Esophagus muscularis mucosa (tissue), 4 donors: Measurements from ENCODE around the gene RPH3AL. TPM values are rescaled to one million over a fixed set of nuclear protein-coding genes. Genes with fewer than 3 reads are reported as not detected.

ENCODE experiments used
- DNase-seq: peaks from one replicate; pipeline ENCODE4 v3.0.0-alpha.2; 2017; ENCODE audit errors: extremely low spot score
- H3K27ac ChIP-seq, 4 donors: fragments of 200-600 bp; sonication (generic); replicated peaks in 1 of 4; 1 replicate in 3 of 4; 2 replicates in 1 of 4; pipeline ENCODE4 v1.5.1; 2016 to 2019; ENCODE audit warnings: mild to moderate bottlenecking in 1 of 4
- H3K27me3 ChIP-seq, 4 donors: fragments of 200-600 bp; sonication (generic); one replicate each; pipeline versions ENCODE4 v1.5.1 to v1.6.0; 2016 to 2019
- H3K36me3 ChIP-seq, 4 donors: fragments of 200-600 bp; sonication (generic); one replicate each; pipeline ENCODE4 v1.5.1; 2016 to 2019
- H3K4me1 ChIP-seq, 4 donors: fragments of 200-600 bp; sonication (generic); one replicate each; pipeline ENCODE4 v1.5.1; 2016 to 2019
- H3K4me3 ChIP-seq, 4 donors: fragments of 200-600 bp; sonication (generic); 1 replicate in 2 of 4; 2 replicates in 2 of 4; pipeline ENCODE4 v1.5.1; 2016 to 2019; ENCODE audit warnings: mild to moderate bottlenecking in 4 of 4, moderate library complexity in 1 of 4
- H3K9me3 ChIP-seq, 4 donors: fragments of 200-600 bp; sonication (generic); 1 replicate in 3 of 4; 2 replicates in 1 of 4; pipeline ENCODE4 v1.5.1; 2016 to 2019
- EP300 ChIP-seq: sonication (generic); formaldehyde crosslinking; IDR thresholded peaks from one replicate; pipeline ENCODE4 v1.6.1; 2017; ENCODE audit warnings: antibody characterized with exemption
- POLR2A ChIP-seq: fragments of 450-650 bp; IDR thresholded peaks from one replicate; pipeline ENCODE4 v1.6.1; 2017; ENCODE audit warnings: antibody characterized with exemption, moderate library complexity, mild to moderate bottlenecking, low read depth
- POLR2AphosphoS5 ChIP-seq, 2 donors: sonication (generic); formaldehyde crosslinking; IDR thresholded peaks; one replicate each; pipeline ENCODE4 v1.6.1; 2017; ENCODE audit warnings: antibody characterized with exemption in 2 of 2
- WGBS: methylation state at CpG from one replicate; pipeline ENCODE4 v1.1.5; 2018; 5-methylcytosine and 5-hydroxymethylcytosine counted together
- intact Hi-C: fragments of 100-400 bp; cut with DNase I; formaldehyde crosslinking; loops from one replicate; pipeline ENCODE4 v1.15.1; 2023
- total RNA-seq, 4 donors: library from RNA; depleted of rRNA; stranded (reverse); fragments of >200 nt; gene quantifications; one replicate each; pipeline versions ENCODE4 v1.1.0 to v1.2.1, GENCODE V29; 2016
- TF ChIP-seq, protein P1 (sequence below), 3 experiments: fragments of 200-600 bp in 2 of 3; fragments of 450-650 bp in 1 of 3; sonication (generic) in 2 of 3; IDR thresholded peaks; one replicate each; pipeline ENCODE4 v1.5.1; 2017 to 2019; ENCODE audit warnings: antibody characterized with exemption in 3 of 3, mild to moderate bottlenecking in 2 of 3, moderate library complexity in 1 of 3

Gene RPH3AL
- total RNA-seq, 4 donors from 2014 or later: 8.7 to 21.0 (median 14.8) TPM

DNA sequence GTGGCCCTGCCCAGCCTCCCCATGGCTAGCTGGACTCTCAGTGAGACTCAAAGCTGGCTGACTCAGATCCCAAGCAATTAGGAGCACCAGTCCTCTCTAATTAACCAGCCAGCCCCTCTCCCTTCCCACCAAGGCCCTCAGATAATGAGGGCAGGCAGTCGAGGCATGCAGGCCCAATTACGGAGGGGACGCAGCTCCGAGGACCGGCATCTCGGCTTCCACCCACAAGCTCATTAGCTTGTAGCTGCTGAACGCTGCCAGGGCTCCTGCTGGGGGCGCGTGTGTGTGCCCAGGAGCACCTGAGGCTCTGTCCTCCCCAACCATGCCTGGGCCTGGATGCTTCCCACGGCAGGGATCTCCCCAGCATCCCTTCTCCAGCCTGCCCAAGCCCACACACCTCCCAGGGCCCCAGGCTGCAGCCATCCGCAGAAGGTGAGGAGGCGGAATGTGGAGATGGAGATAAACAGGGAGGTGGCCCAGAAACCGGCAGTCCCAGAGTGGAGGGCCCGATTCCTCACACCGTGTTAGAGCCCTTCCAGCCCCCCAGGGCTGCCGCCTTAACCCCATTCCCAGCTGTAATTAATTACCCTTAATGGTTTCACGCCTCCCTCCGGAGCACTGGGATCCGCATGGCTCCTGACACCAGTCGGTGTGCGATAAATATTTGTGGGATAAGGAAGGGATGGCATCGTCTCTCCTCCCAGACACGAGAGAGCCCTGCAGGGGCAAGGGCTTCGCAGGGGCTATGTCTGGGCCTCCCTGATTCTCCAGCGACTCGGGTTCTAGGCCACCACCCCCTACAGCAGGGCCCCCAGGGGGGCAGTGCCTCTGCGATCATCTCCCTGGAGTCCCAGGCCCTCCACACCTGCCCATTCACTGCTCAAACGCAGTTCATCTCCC lies 42.2 kb downstream of the RPH3AL start:
- TF ChIP-seq EP300 (no peak), POLR2AphosphoS5 (IDR thresholded peaks at IDR 0.05) (no peak)
- TF ChIP-seq, protein P1, sequence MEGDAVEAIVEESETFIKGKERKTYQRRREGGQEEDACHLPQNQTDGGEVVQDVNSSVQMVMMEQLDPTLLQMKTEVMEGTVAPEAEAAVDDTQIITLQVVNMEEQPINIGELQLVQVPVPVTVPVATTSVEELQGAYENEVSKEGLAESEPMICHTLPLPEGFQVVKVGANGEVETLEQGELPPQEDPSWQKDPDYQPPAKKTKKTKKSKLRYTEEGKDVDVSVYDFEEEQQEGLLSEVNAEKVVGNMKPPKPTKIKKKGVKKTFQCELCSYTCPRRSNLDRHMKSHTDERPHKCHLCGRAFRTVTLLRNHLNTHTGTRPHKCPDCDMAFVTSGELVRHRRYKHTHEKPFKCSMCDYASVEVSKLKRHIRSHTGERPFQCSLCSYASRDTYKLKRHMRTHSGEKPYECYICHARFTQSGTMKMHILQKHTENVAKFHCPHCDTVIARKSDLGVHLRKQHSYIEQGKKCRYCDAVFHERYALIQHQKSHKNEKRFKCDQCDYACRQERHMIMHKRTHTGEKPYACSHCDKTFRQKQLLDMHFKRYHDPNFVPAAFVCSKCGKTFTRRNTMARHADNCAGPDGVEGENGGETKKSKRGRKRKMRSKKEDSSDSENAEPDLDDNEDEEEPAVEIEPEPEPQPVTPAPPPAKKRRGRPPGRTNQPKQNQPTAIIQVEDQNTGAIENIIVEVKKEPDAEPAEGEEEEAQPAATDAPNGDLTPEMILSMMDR (IDR thresholded peaks at IDR 0.05): no peak
- Histone ChIP-seq H3K36me3 (no peaks in the 10 kb centered on the region), H3K9me3 (no peaks in the 10 kb centered on the region), H3K27ac (no peak overlapping the region), H3K27me3 (no peaks in the 10 kb centered on the region), H3K4me1 (peaks cover 0 to 11% (median 10%) of the 10 kb centered on the region in 4 donors), H3K4me3 (no peak overlapping the region)
- intact Hi-C loops: no loop called here
- no peak for DNase-seq
- 80% methylated on average over 21 of the region's 28 CpGs for WGBS

DNA sequence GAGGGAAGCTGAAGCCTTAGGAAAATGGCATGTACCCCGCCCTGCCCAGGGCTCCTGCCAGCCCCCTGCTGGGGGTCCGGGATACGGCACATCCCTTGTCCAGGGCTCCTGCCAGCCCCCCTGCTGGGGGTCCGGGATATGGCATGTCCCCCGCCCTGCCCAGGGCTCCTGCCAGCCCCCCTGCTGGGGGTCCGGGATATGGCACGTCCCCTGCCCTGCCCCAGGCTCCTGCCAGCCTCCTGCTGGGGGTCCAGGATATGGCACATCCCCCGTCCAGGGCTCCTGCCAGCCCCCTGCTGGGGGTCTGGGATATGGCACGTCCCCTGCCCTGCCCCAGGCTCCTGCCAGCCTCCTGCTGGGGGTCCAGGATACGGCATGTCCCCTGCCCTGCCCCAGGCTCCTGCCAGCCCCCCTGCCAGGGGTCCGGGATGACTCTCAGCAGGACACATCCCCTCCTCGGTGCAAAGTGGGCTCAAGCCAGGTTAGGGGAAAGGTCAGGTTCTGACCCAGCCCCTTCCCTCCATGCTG lies 43.2 kb downstream of the RPH3AL start:
- H3K36me3 ChIP-seq: no peaks in the 10 kb centered on the region
- H3K27ac ChIP-seq: no peak overlapping the region
- no peaks in the 10 kb centered on the region for H3K9me3 ChIP-seq
- H3K27me3 ChIP-seq: no peaks in the 10 kb centered on the region
- TF ChIP-seq POLR2AphosphoS5 (IDR thresholded peaks at IDR 0.05) (no peak), EP300 (no peak), POLR2A (no peak)
- TF ChIP-seq, protein P1 (IDR thresholded peaks at IDR 0.05): peak in 2 of 3 experiments; percentile 24 to 47
- intact Hi-C loops: no loop called here
- no peak for DNase-seq
- 57% methylated on average over 4 of the region's 12 CpGs for WGBS
- no peak overlapping the region for H3K4me3 ChIP-seq
- H3K4me1 ChIP-seq: peaks cover 2 to 11% (median 10%) of the 10 kb centered on the region in 4 donors

DNA sequence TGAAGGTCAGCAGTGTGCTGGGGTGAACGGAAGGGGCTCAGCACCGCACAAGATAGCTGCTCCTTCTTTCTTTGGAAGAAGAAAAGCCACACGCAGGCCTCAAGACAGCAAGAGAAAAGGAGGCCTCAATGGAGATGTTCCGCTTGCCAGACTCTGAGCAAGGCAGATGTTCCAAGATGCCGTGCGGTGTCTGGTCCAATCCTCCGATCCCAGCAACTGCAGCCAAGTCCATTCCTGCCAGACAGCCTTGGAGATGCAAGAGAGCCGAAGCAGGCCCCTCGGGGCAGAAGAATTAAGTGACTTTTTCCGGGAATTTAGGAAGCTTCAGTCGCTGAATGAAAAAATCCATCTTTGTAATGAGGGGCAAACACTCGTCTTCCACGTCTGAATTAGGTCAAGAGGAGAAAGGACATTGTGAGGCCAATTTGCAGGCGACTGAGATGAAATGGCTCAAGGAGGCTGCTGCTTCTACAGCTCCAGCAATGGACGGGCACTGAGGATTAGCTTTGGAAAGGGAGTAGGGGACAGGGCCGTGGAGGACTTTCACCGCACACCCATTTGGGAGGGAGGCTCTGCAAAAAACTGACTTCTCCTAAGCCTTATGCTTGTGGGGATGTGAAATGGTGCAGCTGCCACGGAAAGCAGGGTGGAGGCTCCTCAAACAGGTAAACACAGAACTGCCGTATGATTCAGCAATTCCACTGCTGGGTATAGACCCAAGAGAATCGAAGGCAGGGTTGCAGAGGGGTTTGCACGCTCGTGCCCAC lies 44.7 kb downstream of the RPH3AL start:
- 59% methylated on average over 22 of the region's 22 CpGs for WGBS
- intact Hi-C loops: no loop called here
- Histone ChIP-seq H3K36me3 (no peaks in the 10 kb centered on the region), H3K27me3 (no peaks in the 10 kb centered on the region), H3K27ac (peak overlapping the region in 3 of 4 donors; percentile 43 to 51 (median 46)), H3K9me3 (no peaks in the 10 kb centered on the region), H3K4me1 (peaks cover 4 to 11% (median 10%) of the 10 kb centered on the region in 4 donors), H3K4me3 (no peak overlapping the region)
- TF ChIP-seq, protein P1 (IDR thresholded peaks at IDR 0.05): no peak
- TF ChIP-seq POLR2A (no peak), POLR2AphosphoS5 (IDR thresholded peaks at IDR 0.05) (no peak), EP300 (no peak)
- DNase-seq: no peak

DNA sequence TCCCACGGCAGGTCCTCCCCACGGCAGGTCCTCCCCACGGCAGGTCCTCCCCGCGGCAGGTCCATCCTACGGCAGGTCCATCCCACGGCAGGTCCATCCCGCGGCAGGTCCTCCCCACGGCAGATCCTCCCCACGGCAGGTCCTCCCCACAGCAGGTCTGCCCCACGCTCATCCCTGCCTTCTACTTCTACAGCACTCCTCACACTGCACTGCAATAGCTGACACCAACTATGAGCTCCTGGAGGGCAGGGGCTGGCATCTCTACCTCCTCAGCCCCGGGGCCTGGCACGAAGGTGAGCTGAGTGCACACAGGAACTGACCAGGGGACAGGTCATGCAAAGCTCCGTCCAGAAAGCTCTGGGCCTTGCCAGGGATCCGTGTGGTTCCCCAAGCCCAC lies 45.3 kb downstream of the RPH3AL start:
- 96% methylated on average over 14 of the region's 16 CpGs for WGBS
- no peak for DNase-seq
- no peak overlapping the region for H3K4me3 ChIP-seq

More for the DNA sequence above, 45.3 kb downstream of the RPH3AL start:
- H3K4me1 ChIP-seq: peaks cover 6 to 14% (median 13%) of the 10 kb centered on the region in 4 donors
- intact Hi-C loops: no loop called here
- peaks cover 0 to 3% (median 0%) of the 10 kb centered on the region in 4 donors for H3K27me3 ChIP-seq
- H3K27ac ChIP-seq: peak overlapping the region in 3 of 4 donors; percentile 43 to 51 (median 46)
- H3K9me3 ChIP-seq: no peaks in the 10 kb centered on the region
- TF ChIP-seq POLR2AphosphoS5 (IDR thresholded peaks at IDR 0.05): no peak
- TF ChIP-seq POLR2A: no peak
- TF ChIP-seq, protein P1 (IDR thresholded peaks at IDR 0.05): no peak
- no peak for TF ChIP-seq EP300
- H3K36me3 ChIP-seq: no peaks in the 10 kb centered on the region
